ENCODE measurements around the gene CDK18.

Gene CDK18

GRCh38 chr1:205543351-205544301 is 39.2 kb downstream of the CDK18 start:
- TF ChIP-seq, protein P1, sequence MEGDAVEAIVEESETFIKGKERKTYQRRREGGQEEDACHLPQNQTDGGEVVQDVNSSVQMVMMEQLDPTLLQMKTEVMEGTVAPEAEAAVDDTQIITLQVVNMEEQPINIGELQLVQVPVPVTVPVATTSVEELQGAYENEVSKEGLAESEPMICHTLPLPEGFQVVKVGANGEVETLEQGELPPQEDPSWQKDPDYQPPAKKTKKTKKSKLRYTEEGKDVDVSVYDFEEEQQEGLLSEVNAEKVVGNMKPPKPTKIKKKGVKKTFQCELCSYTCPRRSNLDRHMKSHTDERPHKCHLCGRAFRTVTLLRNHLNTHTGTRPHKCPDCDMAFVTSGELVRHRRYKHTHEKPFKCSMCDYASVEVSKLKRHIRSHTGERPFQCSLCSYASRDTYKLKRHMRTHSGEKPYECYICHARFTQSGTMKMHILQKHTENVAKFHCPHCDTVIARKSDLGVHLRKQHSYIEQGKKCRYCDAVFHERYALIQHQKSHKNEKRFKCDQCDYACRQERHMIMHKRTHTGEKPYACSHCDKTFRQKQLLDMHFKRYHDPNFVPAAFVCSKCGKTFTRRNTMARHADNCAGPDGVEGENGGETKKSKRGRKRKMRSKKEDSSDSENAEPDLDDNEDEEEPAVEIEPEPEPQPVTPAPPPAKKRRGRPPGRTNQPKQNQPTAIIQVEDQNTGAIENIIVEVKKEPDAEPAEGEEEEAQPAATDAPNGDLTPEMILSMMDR (IDR thresholded peaks at IDR 0.05; ENCODE audit: low read depth, low read length): no peak
- H3K4me3 ChIP-seq (ENCODE audit: low read depth, low read length): peak overlapping the region; percentile 35

GRCh38 chr1:205545001-205545919 is 40.8 kb downstream of the CDK18 start:
- no peak overlapping the region for H3K4me3 ChIP-seq (ENCODE audit: low read depth, low read length)
- TF ChIP-seq, protein P1 (IDR thresholded peaks at IDR 0.05; ENCODE audit: low read depth, low read length): no peak

DNA sequence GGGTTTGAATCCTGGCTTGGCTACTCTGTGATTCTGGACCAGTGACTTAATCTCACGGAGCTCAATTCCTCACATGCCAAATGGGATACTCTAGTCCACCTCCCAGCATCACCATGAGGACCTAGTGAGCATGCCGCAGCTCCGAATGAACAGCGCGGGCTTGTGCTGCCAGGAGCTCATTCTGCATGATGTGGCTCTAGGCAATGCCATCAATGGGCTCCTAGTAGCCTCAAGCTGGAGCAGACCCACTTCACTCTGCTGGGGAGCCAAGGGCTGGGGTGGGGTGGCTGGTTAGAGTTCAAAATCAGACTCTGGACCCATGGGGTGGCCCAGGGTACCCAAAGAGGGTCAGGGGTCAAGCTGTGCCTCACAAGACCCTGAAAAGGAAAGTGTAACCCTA is 41.5 kb downstream of the CDK18 start:
- no peak overlapping the region for H3K4me3 ChIP-seq (ENCODE audit: low read depth, low read length)
- TF ChIP-seq, protein P1 (IDR thresholded peaks at IDR 0.05; ENCODE audit: low read depth, low read length): no peak

- no peak overlapping the region for H3K4me3 ChIP-seq (ENCODE audit: low read depth, low read length)
- TF ChIP-seq, protein P1 (IDR thresholded peaks at IDR 0.05; ENCODE audit: low read depth, low read length): no peak
Observed at GRCh38 chr1:205546541-205546940, 42.1 kb downstream of the CDK18 start.

- H3K4me3 ChIP-seq (ENCODE audit: low read depth, low read length): no peak overlapping the region
- TF ChIP-seq, protein P1 (IDR thresholded peaks at IDR 0.05; ENCODE audit: low read depth, low read length): no peak
Observed at GRCh38 chr1:205547936-205548827, 43.7 kb downstream of the CDK18 start.

GRCh38 chr1:205554026-205554811 is 49.8 kb downstream of the CDK18 start:
- no peak overlapping the region for H3K4me3 ChIP-seq (ENCODE audit: low read depth, low read length)
- TF ChIP-seq, protein P1 (IDR thresholded peaks at IDR 0.05; ENCODE audit: low read depth, low read length): no peak
